Dedifferentiated amniotic fluid mesenchymal stem cell (primary cell): Measurements from ENCODE around the gene CASR.
A peak's percentile ranks its signal among the peaks of the same experiment; 100 is the strongest.

Experiments used
- DNase-seq: peaks from one replicate; pipeline ENCODE4 v3.0.0-alpha.2; 2016; ENCODE audit errors: extremely low spot score

Gene CASR

DNA sequence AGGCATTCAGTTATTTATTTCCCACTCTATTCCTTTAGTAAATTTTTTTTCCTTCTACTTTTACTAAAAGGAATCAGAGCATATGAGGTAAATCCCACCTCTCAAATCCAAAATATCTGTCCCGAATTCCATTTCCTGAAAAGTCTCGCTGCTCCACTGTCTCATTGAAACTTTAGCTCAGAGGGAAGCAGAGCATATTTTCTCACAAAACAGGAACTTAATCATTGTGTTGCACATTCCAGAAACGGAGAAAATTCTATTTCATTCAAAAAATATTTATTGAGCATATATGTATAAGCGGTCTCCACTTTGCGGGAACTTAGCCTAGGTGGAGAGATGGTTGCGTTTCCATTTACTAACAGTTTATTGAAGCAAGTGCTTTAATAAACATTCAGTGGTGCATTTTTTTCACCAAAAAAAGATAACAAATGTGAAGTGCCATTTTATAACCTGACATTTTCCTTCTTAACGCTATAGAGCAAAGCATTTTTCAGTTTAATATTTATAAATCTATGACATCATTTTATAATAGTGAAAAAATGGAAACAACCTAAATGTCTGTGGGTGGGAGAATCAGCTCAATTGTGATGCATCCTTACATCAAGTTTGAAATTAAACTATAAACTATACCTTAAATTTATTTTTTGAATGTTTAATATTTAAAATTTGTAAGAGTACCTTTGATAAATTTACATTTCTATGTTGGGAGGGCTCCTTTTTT is 74.3 kb downstream of the CASR start:
- DNase-seq = no peak

DNA sequence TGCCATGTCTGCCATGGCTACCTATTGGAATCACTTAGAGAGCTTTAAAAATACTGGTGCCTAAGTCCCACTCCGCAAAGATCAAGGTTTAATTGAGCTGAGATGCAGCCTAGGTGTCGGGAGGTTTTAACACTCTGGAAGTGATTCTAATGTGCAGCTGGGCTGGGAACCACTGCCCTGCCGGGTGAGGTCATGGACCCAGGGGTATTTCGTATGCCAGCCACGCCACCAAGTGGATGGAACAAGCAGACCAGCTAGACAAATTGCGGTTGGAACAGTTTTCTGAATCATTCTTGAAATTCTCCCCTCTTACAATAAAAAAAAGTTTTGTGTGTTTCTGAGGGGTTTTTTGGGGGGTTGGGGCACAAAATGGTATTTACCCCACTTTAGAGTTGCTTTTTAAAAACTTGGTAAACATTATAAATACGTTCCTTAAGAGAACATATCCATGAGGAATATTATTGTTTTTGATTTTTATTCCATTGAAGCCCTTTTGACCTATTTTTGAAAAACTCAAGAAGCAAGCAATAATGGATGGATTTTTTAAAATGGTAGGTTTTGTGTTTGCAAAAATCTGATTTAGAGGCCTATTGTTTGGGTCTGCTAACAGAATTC is 75.4 kb downstream of the CASR start:
- DNase-seq = peak; percentile 70

DNA sequence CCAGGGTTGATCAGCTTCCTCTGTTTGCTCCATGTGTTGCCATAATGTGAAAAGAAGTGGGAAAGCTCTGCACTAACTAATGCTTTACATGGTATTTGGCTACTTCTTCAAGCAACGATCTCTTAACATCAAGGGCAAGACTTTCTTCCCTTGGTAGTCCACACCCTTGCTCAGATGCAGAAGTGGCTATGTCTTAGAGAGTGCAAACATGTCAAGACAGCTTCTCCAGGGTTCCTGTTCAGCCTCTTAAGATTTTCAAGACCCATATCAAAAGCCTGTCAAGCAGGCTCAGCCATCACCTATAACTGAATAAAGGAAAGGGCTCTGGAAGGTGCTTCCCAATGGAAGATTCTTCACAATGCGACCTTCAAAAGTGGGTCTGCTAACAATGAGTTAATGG is 76.7 kb downstream of the CASR start:
- DNase-seq = no peak

DNA sequence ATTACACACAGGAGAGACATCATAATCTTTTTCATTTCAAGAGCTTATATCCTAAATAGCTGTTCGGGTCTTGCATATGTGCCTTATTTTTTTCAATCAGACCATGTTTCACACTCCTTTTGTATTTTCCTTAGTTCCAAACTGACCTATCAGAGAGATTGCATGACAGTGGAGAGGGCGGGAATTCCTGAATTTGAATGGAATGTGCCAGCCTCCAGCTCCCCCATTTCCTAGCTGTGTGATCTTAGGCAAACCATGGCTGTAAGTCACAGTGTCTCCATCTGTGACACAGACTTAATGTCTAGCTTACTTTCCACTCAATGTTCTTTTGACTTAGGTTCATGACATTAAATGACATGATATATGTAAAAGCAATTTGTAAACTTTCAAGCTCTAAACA is 79.6 kb downstream of the CASR start:
- DNase-seq = no peak

DNA sequence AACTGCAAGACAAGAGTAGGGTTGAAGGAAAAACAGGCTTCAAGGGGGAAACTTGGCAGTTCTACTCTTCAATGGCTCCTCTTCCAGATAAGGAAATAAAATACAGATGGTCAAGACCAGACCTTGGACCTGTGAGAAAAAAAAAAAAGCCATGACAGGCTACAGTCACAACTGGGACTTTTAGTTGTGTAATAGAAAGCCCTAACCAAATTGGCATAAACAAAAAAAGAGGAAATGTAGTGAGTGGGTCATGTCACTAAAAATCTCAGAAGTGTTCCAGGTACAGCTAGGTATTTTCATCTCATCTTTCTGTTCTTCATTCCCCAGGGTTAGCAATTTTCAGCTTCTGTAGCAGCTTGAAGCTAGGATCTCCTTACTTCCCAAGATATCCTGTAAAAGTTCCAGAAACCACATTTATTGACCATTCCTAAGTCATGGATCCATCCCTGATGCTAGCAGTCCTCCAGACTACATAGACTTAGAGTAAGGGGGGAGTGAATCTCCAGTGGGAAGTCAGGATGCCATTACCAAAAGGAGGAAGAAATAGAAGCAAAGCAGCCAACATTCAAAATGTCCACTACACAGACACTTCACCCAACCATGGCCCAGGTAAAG is 80.6 kb downstream of the CASR start:
- DNase-seq = no peak

DNA sequence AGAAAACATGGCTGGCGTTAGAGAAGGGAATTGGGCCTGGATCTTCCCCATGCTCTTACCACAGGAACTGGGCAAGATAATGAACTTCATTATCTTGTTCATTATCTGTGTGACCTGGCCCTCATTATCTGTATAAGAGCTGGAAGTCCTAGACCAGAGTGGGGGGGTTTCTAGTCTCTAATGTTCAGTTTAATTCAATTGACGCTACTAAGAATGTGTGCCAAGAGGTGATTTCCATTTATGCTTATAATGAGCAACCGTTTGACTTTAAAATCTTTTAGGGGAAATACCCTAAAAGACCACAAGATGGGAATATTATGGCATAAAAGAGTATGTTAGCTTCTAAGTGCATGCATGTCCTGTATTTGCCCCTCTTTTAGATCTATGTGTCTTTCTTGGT is 82.5 kb downstream of the CASR start:
- no peak for DNase-seq

DNA sequence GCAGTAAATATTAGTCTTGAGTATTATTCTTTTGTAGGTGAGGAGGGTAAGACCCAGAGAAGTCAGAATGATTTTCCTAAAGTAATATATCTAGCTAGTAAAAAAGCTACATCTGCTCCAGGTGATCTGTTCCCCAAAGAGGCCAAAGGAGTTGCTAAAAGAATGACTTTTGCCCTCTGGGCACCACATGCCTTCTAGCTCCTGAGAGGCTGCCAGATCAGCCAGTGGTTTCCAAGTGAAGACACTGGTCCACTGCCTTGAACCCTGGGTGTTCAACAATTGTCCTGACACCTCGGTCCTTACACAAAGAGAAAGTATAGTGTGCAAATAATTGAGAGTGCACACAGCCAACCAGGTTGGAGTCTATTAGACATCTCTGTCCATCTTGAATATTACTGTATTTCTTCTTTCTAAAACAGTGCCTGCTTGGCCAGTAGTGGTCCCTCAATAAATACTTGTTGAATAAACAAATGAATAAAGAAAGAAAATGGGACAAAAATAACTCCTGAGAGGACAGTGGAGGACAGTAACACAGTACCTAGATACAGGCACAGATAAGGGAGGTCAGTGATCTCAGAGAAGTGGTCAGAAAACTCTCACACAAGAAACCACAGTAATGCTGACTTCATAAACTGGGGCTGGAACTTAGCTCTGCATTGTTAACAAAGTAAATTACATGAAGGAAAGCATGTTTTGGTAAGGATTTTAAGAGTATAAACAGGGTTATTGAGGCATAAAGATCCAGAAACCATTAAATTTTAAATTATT is 85.0 kb downstream of the CASR start:
- no peak for DNase-seq

DNA sequence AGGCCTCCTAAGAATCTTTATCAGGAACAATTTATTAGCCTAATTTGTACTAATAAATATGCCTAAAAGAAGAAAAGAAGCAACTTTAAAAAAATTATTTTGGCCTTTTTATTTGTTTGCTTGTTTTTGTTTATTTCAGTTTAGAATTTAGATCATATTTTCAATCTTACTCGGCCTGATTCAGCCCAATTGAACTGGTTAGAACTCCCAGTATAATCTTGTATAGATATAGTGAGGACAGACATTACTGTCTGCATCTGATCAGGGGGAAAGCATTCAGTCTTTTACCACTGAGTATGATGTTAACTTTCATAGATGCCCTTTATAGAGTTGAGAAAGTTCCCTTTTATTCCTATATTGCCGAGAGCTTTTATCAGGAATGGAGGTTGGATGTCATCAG is 85.6 kb downstream of the CASR start:
- no peak for DNase-seq

DNA sequence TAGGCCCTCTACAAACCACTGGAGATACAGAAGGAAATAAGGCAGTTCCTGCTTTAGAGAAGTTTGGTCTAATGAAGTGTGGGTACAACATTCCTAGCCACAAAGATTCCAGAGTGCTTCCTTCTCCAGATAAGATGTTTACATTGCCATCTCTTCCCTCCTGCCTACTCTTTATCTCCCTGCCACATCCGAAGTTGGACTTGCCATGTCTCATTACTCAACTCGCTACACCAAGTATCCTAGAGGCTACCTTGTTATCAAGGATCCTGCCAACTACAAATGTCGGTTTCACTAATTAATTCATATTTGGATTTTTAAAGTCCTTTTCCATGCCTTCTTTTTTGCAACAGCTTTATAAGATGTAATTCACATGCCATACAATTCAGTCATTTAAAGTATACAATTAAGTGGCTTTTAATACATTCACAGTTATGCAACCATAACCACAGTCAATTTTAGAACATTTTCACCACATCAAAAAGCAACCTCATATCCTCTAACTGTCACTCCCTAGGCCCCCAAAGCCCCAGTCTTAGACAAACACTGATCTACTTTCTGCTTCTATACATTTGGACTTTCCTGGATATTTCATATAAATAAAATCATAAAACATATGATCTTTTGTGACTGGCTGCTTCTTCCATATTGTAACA is 87.9 kb downstream of the CASR start:
- DNase-seq = no peak

DNA sequence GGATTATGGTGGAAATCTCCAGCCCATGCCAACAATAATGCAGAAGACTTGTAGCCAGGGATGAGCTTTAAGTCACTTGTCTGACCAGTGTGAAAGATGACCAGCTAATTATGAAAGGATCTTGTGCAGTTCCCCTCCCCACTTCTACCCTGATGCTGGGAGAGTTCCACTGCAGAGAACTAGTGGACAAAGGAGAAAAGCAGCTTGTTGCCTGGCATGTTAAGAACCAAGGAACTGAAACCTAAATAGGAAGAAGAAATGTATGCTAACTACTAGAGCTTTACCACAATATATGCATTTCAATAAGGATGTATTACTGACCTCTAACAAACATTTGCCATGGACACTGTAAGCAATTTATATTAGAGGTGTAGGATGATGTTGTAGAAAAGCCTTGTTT is 89.4 kb downstream of the CASR start:
- DNase-seq = no peak

DNA sequence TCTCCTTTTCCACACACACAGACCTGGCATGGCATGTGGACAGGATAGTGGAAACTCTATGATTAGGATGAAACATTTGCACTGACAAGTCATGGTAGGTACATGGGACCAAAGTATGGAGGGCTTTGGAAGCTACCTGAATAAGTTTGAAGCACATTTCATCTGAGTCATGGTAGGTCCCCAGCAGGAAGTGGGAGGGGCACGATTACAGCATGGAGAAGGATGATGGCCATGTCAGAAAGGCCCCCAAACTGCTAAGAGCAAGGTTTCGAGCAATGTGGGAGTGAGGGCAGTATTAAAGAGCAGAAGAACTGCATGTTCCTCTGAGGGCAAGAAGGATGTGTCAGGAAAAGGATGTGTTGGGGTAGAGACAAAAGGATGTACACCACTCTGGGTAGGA is 90.0 kb downstream of the CASR start:
- no peak for DNase-seq

DNA sequence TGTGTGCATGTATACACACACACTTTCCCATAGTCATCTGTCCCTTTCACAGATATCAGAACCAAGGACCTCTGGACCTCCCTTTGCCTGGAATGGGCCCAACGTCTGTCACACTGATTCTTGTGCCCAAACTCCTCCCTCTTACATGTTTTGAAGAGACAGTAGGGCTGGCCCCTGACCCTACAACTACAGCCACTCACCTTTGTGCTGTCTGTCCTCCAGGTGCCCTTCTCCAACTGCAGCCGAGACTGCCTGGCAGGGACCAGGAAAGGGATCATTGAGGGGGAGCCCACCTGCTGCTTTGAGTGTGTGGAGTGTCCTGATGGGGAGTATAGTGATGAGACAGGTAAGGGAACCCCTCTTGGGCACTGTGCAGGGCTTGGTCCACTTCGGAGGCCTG is 98.4 kb downstream of the CASR start:
- no peak for DNase-seq

DNA sequence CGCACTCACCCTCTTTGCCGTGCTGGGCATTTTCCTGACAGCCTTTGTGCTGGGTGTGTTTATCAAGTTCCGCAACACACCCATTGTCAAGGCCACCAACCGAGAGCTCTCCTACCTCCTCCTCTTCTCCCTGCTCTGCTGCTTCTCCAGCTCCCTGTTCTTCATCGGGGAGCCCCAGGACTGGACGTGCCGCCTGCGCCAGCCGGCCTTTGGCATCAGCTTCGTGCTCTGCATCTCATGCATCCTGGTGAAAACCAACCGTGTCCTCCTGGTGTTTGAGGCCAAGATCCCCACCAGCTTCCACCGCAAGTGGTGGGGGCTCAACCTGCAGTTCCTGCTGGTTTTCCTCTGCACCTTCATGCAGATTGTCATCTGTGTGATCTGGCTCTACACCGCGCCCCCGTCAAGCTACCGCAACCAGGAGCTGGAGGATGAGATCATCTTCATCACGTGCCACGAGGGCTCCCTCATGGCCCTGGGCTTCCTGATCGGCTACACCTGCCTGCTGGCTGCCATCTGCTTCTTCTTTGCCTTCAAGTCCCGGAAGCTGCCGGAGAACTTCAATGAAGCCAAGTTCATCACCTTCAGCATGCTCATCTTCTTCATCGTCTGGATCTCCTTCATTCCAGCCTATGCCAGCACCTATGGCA is 100.5 kb downstream of the CASR start:
- no peak for DNase-seq

DNA sequence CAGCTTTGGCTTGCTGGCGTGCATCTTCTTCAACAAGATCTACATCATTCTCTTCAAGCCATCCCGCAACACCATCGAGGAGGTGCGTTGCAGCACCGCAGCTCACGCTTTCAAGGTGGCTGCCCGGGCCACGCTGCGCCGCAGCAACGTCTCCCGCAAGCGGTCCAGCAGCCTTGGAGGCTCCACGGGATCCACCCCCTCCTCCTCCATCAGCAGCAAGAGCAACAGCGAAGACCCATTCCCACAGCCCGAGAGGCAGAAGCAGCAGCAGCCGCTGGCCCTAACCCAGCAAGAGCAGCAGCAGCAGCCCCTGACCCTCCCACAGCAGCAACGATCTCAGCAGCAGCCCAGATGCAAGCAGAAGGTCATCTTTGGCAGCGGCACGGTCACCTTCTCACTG is 101.0 kb downstream of the CASR start:
- no peak for DNase-seq

DNA sequence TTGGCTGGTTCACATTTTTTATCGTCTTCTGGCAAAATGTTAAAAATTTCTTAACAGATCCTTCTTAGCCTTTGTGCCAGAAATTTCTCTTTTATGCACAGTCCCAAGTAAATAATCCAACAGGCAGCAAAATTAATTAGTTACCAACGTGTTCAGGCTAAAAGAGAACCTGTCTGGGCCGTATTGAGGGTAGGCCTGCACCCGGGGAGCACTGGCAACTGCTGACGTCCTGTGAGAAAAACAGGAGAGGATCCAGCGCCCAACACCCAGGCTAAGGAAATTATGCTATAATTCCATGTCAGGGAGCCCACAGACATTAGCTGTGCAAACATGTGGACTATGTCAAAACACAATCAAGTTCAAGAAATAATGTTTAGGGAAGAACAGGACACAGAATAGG is 110.9 kb downstream of the CASR start:
- no peak for DNase-seq

DNA sequence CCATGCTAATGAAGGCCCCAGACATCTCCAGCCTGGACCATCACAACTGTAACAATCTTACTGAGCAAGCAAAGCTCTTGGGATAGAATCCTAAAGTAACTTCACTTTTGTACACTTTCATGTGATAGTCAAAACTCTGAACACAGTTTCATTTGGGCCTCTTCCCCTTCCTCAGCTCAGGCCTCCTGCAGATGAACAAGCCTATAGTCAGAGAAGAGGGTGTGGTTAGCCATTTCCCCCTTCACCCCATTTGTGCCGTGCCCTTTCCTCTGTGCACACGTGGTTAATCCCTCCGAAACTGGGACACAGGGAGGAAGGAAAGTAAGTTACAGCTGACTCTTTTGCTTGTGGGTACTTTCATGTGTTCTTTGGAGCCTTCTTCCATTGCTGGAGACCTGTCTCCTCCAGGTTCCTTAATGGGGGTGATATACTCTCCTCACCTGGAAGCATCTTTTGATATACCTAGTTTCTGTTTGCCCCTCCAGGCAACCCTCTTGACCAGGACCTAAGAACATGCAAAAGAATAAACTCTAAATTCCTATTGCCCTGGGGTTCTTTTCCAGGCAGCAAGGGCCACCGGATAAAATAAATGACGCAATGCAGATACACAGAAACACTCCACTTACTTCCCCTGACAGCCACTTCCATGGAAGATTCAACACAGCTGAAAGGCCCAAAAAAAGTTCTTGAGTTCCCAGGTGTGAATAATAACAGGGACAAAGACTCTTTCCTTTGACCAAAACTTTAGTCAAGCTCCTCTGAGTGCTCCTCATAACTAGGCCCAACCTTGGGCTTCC is 112.0 kb downstream of the CASR start:
- no peak for DNase-seq

DNA sequence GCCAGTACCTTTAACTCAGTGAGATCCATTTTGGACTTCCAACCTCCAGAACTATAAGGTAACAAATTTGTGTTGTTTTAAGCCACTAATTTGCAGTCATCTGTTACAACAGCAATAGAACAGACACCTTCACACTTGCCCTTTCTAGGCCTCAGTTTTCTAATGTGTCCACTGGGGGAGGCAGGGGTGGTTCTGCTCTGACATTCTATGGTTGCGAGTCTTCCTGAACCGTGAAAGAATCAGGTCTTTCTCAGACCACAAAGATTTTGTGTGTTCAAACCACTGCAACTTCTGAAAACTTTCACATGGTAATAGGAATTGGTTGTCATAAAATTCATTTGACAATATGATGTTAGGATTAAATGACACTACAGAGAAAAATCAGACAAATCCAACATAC is 114.8 kb downstream of the CASR start:
- DNase-seq = no peak

DNA sequence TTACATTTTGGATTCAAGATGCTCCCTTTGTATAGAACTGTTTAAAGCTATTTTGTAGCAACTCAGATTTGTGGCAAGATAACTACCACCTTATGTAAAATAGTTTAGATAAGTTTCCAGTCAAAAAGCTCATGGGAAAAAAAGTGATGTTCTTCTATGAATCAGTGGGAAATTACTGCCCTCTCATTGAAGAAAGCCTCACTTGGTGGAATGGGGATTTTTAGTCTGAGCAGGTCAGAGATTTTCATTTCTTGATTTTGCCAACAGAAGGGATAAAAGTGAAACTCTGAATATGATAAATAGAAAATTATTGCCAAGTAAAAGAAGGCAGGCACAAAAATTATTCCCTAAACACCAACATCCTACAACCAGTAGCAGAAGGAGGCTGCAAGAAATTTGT is 115.7 kb downstream of the CASR start:
- DNase-seq = no peak

DNA sequence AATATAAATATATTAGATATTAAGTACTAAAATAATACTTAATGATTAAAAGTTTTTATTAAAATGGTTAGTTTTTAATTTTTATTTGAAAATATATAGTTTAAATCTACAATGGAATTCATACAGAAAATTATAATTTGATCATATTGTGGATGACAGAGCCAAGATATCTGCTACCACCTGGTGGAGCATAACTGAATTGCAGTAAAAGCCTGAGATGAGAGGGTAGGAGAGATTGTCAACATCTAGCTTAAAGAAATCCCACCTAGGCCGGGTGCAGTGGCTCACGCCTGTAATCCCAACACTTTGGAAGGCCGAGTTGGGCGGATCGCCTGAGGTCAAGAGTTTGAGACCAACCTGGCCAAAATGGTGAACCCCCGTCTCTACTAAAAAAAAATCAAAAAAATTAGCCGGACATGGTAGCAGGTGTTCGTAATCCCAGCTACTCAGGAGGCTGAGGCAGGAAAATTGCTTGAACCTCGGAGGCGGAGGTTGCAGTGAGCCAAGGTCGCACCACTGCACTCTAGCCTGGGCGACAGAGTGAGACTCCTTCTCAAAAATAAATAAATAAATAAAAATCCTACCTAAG is 116.5 kb downstream of the CASR start:
- DNase-seq = no peak

DNA sequence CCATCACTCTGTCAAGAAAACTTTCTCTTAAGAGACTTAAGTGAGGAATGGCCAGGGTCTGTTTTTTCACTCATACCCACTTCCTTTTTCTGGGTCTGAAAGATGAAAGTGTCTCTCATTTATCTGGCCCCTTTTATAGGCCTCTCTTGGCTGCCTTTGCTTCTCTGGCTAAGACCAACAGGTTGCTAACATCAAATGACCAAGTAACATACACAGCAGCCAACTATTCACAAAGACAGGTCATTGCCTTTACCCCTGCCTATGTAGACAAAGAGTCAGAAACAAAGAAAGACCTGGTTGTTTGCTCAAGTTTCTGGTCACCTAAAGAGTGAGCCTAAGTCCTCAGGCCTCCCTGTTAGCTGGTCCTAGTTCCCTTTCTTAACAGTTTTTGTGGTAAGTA is 117.6 kb downstream of the CASR start:
- DNase-seq = no peak
